H54 (cell line): ENCODE results near the gene CACNA1C.

Experiments used
- DNase-seq: peaks from one replicate; pipeline ENCODE4 v3.0.0; 2011; ENCODE audit warnings: low spot score, mixed read lengths; ENCODE audit not compliant: insufficient read length
- FAIRE-seq: peaks from 3 replicates; lab custom pipeline; 2011; peaks lifted over from hg19 to GRCh38; lab: Jason Lieb, UNC
- POLR2A ChIP-seq: IDR thresholded peaks from 2 replicates; pipeline ENCODE4 v1.6.1; 2011; ENCODE audit warnings: low read depth, mild to moderate bottlenecking, low read length

CACNA1C gene

GRCh38 chr12:2686280-2686646, 633.5 kb downstream of the CACNA1C start:
- no peak for TF ChIP-seq POLR2A
- DNase-seq = no peak
- no peak for FAIRE-seq

- FAIRE-seq (no peak), DNase-seq (no peak)
- no peak for TF ChIP-seq POLR2A
These were observed 634.3 kb downstream of the CACNA1C start for GRCh38 chr12:2687058-2687457.

GRCh38 chr12:2687726-2688125, 634.9 kb downstream of the CACNA1C start:
- no peak for FAIRE-seq
- no peak for DNase-seq
- no peak for TF ChIP-seq POLR2A

- DNase-seq (no peak), FAIRE-seq (no peak)
- TF ChIP-seq POLR2A = no peak
These were observed 635.7 kb downstream of the CACNA1C start for GRCh38 chr12:2688381-2688931.

GRCh38 chr12:2689393-2689792, 636.6 kb downstream of the CACNA1C start:
- no peak for TF ChIP-seq POLR2A
- FAIRE-seq (no peak), DNase-seq (no peak)

GRCh38 chr12:2689879-2690278, 637.1 kb downstream of the CACNA1C start:
- TF ChIP-seq POLR2A = no peak
- FAIRE-seq = no peak
- no peak for DNase-seq

GRCh38 chr12:2690348-2691005, 637.7 kb downstream of the CACNA1C start:
- no peak for DNase-seq
- FAIRE-seq = no peak
- no peak for TF ChIP-seq POLR2A

- no peak for TF ChIP-seq POLR2A
- FAIRE-seq = no peak
- DNase-seq = no peak
These were observed 638.2 kb downstream of the CACNA1C start for GRCh38 chr12:2691006-2691344.

GRCh38 chr12:2691345-2692071, 638.7 kb downstream of the CACNA1C start:
- FAIRE-seq = no peak
- no peak for TF ChIP-seq POLR2A
- DNase-seq = no peak

- no peak for FAIRE-seq
- no peak for DNase-seq
- no peak for TF ChIP-seq POLR2A
These were observed 639.3 kb downstream of the CACNA1C start for GRCh38 chr12:2692080-2692479.

- FAIRE-seq (no peak), DNase-seq (no peak)
- no peak for TF ChIP-seq POLR2A
These were observed 640.6 kb downstream of the CACNA1C start for GRCh38 chr12:2693244-2693860.

GRCh38 chr12:2693980-2694610, 641.3 kb downstream of the CACNA1C start:
- FAIRE-seq = no peak
- no peak for DNase-seq
- TF ChIP-seq POLR2A = no peak

GRCh38 chr12:2696136-2696535, 643.3 kb downstream of the CACNA1C start:
- FAIRE-seq (no peak), DNase-seq (no peak)
- TF ChIP-seq POLR2A = no peak
